Testis (tissue), 3 donors: ENCODE measurements around the gene DDR1. TPM values are rescaled to one million over a fixed set of nuclear protein-coding genes. Genes with fewer than 3 reads are reported as not detected.

Experiments
- DNase-seq: peaks from one replicate; pipeline ENCODE4 v3.0.0-alpha.2; 2019
- H3K27ac ChIP-seq, 2 donors: fragments of 200-600 bp; sonication (generic); one replicate each; pipeline ENCODE4 v1.5.1; 2019
- H3K27me3 ChIP-seq: fragments of 200-600 bp; sonication (generic); one replicate; pipeline ENCODE4 v1.5.1; 2019
- H3K36me3 ChIP-seq: fragments of 200-600 bp; sonication (generic); one replicate; pipeline ENCODE4 v1.5.1; 2017; ENCODE audit warnings: low read depth; ENCODE audit errors: missing control alignments
- H3K4me1 ChIP-seq: fragments of 200-600 bp; sonication (generic); one replicate; pipeline ENCODE4 v1.5.1; 2019
- H3K4me3 ChIP-seq, 2 donors: fragments of 200-600 bp; sonication (generic); one replicate each; pipeline ENCODE4 v1.5.1; 2017 to 2019
- H3K9me3 ChIP-seq: fragments of 200-600 bp; sonication (generic); one replicate; pipeline ENCODE4 v1.5.1; 2017
- POLR2A ChIP-seq: fragments of 450-650 bp; IDR thresholded peaks from one replicate; pipeline ENCODE4 v1.6.1; 2017; ENCODE audit warnings: antibody characterized with exemption, mild to moderate bottlenecking, moderate library complexity
- WGBS, 2 donors: methylation state at CpG; one replicate each; pipeline ENCODE4 v1.1.5; 2018; 5-methylcytosine and 5-hydroxymethylcytosine counted together
- intact Hi-C: fragments of 100-400 bp; cut with DNase I; formaldehyde crosslinking; loops from one replicate; pipeline ENCODE4 v1.15.1; 2023; ENCODE audit warnings: low total_unique reads
- polyA plus RNA-seq: library from polyadenylated mRNA; stranded (reverse); fragments of 350-450 nt; fragmentation: Illumina TruSeq; extraction: RNeasy Lipid Tissue Mini Kit (QIAGEN cat#74804); gene quantifications from one replicate; pipeline ENCODE4 v1.2.3, GENCODE V29; 2014; ENCODE audit warnings: low read depth, low replicate concordance; ENCODE audit not compliant: insufficient read depth
- total RNA-seq, 2 donors: library from RNA; depleted of rRNA; stranded (reverse); fragments of >200 nt; gene quantifications; one replicate each; pipeline ENCODE4 v1.2.3, GENCODE V29; 2016
- TF ChIP-seq, protein P1 (sequence below), 3 experiments: fragments of 450-650 bp in 2 of 3; fragments of 200-600 bp in 1 of 3; sonication (generic) in 1 of 3; IDR thresholded peaks; one replicate each; pipeline ENCODE4 v1.5.1; 2016 to 2019; ENCODE audit warnings: antibody characterized with exemption in 3 of 3, mild to moderate bottlenecking in 2 of 3, moderate library complexity in 1 of 3

Gene DDR1
- total and polyA plus RNA-seq, 3 donors from 2014 or later = 33.8 to 97.6 (median 94.6) TPM

GRCh38 chr6:30840935-30841643, 43.2 kb upstream of the DDR1 start:
- Histone ChIP-seq H3K4me1 (peaks cover 46% of the 10 kb centered on the region), H3K36me3 (no peaks in the 10 kb centered on the region), H3K9me3 (no peaks in the 10 kb centered on the region), H3K27me3 (no peaks in the 10 kb centered on the region), H3K4me3 (no peak overlapping the region), H3K27ac (peak overlapping the region in 1 of 2 donors; percentile 55)
- DNase-seq = no peak
- TF ChIP-seq, protein P1, sequence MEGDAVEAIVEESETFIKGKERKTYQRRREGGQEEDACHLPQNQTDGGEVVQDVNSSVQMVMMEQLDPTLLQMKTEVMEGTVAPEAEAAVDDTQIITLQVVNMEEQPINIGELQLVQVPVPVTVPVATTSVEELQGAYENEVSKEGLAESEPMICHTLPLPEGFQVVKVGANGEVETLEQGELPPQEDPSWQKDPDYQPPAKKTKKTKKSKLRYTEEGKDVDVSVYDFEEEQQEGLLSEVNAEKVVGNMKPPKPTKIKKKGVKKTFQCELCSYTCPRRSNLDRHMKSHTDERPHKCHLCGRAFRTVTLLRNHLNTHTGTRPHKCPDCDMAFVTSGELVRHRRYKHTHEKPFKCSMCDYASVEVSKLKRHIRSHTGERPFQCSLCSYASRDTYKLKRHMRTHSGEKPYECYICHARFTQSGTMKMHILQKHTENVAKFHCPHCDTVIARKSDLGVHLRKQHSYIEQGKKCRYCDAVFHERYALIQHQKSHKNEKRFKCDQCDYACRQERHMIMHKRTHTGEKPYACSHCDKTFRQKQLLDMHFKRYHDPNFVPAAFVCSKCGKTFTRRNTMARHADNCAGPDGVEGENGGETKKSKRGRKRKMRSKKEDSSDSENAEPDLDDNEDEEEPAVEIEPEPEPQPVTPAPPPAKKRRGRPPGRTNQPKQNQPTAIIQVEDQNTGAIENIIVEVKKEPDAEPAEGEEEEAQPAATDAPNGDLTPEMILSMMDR (IDR thresholded peaks at IDR 0.05) = no peak
- TF ChIP-seq POLR2A = no peak
- intact Hi-C loops = no loop called here
- 67 to 69% methylated on average over 3 to 4 of the region's 4 CpGs for WGBS, 2 donors

- TF ChIP-seq, protein P1 (IDR thresholded peaks at IDR 0.05) = no peak
- no peak for TF ChIP-seq POLR2A
- Histone ChIP-seq H3K36me3 (no peaks in the 10 kb centered on the region), H3K27me3 (no peaks in the 10 kb centered on the region), H3K4me1 (peaks cover 40% of the 10 kb centered on the region), H3K4me3 (no peak overlapping the region), H3K27ac (peak overlapping the region; percentile 55 to 73), H3K9me3 (no peaks in the 10 kb centered on the region)
- peak; percentile 67 for DNase-seq
- intact Hi-C loops = no loop called here
- WGBS, 2 donors = 53 to 66% methylated on average over 6 of the region's 6 CpGs
Observed at GRCh38 chr6:30841644-30842504, 42.4 kb upstream of the DDR1 start.

DNA sequence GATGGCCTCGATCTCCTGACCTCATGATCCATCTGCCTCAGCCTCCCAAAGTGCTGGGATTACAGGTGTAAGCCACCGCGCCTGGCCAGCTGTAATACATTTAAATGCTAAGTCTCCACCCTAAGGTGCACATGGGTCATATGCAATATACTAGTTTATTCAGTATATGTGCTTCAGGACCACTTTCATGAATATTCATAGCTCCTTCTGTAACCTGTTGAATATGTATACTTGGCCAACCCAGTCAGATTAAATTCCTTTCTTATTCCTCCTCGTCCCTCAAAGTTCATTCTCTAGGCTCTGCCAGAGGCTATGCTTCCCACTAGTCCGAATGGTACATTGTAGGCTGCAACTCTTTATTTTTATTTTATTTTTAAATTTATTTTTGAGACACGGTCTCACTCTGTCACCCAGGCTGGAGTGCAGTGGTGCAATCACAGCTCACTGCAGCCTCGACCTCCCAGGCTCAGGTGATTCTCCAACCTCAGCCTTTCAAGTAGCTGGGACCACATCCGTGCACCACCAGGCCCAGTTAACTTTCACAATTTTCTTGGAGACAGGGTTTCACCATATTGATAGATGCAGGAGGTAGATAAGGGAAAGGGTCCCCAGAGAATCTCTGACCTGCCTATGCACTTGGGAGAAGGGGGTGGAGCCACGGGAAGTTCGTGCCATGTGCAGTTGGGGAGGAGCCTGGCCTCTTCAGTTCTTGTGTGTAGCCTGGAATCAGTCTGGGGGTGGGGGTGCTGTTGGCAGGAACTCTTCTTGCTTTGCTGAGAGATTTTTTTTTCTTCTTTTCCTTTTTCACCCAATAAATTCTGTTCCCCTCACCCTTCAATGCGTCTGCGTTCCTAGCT, 41.3 kb upstream of the DDR1 start:
- Histone ChIP-seq H3K27ac (peak overlapping the region in 1 of 2 donors; percentile 73), H3K9me3 (no peaks in the 10 kb centered on the region), H3K27me3 (no peaks in the 10 kb centered on the region), H3K4me3 (no peak overlapping the region), H3K4me1 (peaks cover 36% of the 10 kb centered on the region), H3K36me3 (no peaks in the 10 kb centered on the region)
- WGBS, 2 donors = 70 to 74% methylated on average over 12 of the region's 12 CpGs
- intact Hi-C loops = no loop called here
- TF ChIP-seq POLR2A = no peak
- TF ChIP-seq, protein P1 (IDR thresholded peaks at IDR 0.05) = no peak
- DNase-seq = peak; percentile 66

- no peaks in the 10 kb centered on the region for H3K27me3 ChIP-seq
- no peaks in the 10 kb centered on the region for H3K9me3 ChIP-seq
- no peak overlapping the region for H3K27ac ChIP-seq
- WGBS, 2 donors = 62 to 66% methylated on average over 3 of the region's 3 CpGs
- no peak for TF ChIP-seq POLR2A
- TF ChIP-seq, protein P1 (IDR thresholded peaks at IDR 0.05) = no peak
- H3K36me3 ChIP-seq = no peaks in the 10 kb centered on the region
- no peak overlapping the region for H3K4me3 ChIP-seq
- intact Hi-C loops = no loop called here
- peaks cover 36% of the 10 kb centered on the region for H3K4me1 ChIP-seq
- DNase-seq = no peak
Observed at GRCh38 chr6:30843611-30843998, 40.7 kb upstream of the DDR1 start.
